ENCODE results near the gene ABCD1.

DNA sequence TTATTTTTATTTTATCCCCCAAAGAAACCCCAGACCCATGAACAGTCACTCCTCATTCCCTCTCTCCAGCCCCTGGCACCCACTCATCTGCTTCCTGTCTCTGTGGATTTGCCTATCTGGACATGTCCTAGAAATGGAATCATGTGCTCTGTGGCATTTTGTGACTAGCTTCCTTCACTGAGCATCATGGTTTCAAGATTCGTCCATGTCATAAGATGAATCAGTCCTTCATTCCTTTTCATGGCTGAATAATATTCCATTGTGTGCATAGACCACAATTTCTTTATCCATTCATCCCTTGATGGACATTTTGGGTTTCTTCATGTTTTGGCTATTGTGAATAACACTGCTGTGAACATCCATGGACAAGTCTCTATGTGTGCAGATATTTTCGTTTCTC, 10.2 kb downstream of the ABCD1 start:
- TF ChIP-seq CTCF (conservative IDR thresholded peaks at IDR 0.05) (no peak), EZH2 (IDR thresholded peaks at IDR 0.05; ENCODE audit: low read depth) (no peak)

Data from PC-9 (cell line).